IMR-90 (cell line): ENCODE results near the gene PTCD2. TPM values are rescaled to one million over a fixed set of nuclear protein-coding genes. Genes with fewer than 3 reads are reported as not detected.

ENCODE experiments used
- ATAC-seq: fragments of 200-7000 bp; cut with Tn5 transposase; 2 replicates; pipeline ENCODE4 v1.9.1; 2020; ENCODE audit warnings: low read depth, mild to moderate bottlenecking, moderate library complexity
- BruUV-seq: library from RNA; stranded (reverse); fragments of 400-500 nt; replicated peaks from 2 replicates; lab custom pipeline; 2021; lab: Mats Ljungman, UMichigan
- CTCF ChIA-PET: fragments of 300-600 bp; formaldehyde crosslinking; extraction: SDS; loops from one replicate; lab custom pipeline; 2021; ENCODE audit warnings: antibody characterized with exemption; lab: Yijun Ruan, JAX
- POLR2A ChIA-PET: fragments of 300-600 bp; sonication (Branson Sonifier 250); formaldehyde crosslinking; loops from one replicate; lab custom pipeline; 2022; ENCODE audit warnings: antibody characterized with exemption; ENCODE audit not compliant: unreplicated experiment; lab: Charles Lee
- DNase-seq: peaks from one replicate; pipeline ENCODE4 v3.0.0; 2013
- H2AFZ ChIP-seq: replicated peaks from 2 replicates; pipeline ENCODE3; 2013; ENCODE audit warnings: low read length, mild to moderate bottlenecking; ENCODE audit not compliant: poor library complexity
- H2AK5ac ChIP-seq: 2 replicates; pipeline ENCODE4 v1.6.1; 2013; ENCODE audit warnings: low read depth, low read length, inconsistent platforms
- H2AK9ac ChIP-seq: replicated peaks from 2 replicates; pipeline ENCODE3; 2013; ENCODE audit warnings: mild to moderate bottlenecking, low read depth, low read length, moderate library complexity; ENCODE audit not compliant: poor library complexity
- H2BK120ac ChIP-seq: 2 replicates; pipeline ENCODE4 v1.6.1; 2013; ENCODE audit warnings: low read depth, low read length, inconsistent platforms
- H2BK15ac ChIP-seq: 3 replicates; pipeline ENCODE4 v1.6.1; 2013; ENCODE audit warnings: low read depth, low read length, inconsistent platforms
- H2BK20ac ChIP-seq: 2 replicates; pipeline ENCODE4 v1.6.1; 2013; ENCODE audit warnings: low read depth, mild to moderate bottlenecking, inconsistent platforms, low read length, moderate library complexity
- H2BK5ac ChIP-seq: 2 replicates; pipeline ENCODE4 v1.6.1; 2013; ENCODE audit warnings: mild to moderate bottlenecking, low read depth, low read length, inconsistent platforms; ENCODE audit not compliant: poor library complexity, severe bottlenecking
- H3K14ac ChIP-seq: replicated peaks from 2 replicates; pipeline ENCODE4 v1.6.1; 2013; ENCODE audit warnings: low read depth, low read length, inconsistent platforms
- H3K18ac ChIP-seq: 2 replicates; pipeline ENCODE4 v1.6.1; 2013; ENCODE audit warnings: low read depth, low read length, control low read depth
- H3K23ac ChIP-seq: 2 replicates; pipeline ENCODE4 v1.6.1; 2013; ENCODE audit warnings: low read depth, low read length, inconsistent platforms
- H3K27ac ChIP-seq: 2 replicates; pipeline ENCODE4 v1.5.1; 2013; ENCODE audit warnings: mild to moderate bottlenecking, control low read depth, low read length; ENCODE audit not compliant: insufficient read depth
- H3K27me3 ChIP-seq: 2 replicates; pipeline ENCODE4 v1.6.1; 2013; ENCODE audit warnings: low read length; ENCODE audit not compliant: control insufficient read depth, insufficient read depth
- H3K36me3 ChIP-seq: 2 replicates; pipeline ENCODE4 v1.6.1; 2013; ENCODE audit warnings: low read length, mixed read lengths; ENCODE audit not compliant: control insufficient read depth, insufficient read depth
- H3K4ac ChIP-seq: 2 replicates; pipeline ENCODE4 v1.6.1; 2013; ENCODE audit warnings: low read depth, low read length, inconsistent platforms
- H3K4me1 ChIP-seq: 2 replicates; pipeline ENCODE4 v1.6.1; 2013; ENCODE audit warnings: low read length, mixed read lengths; ENCODE audit not compliant: control insufficient read depth, insufficient read depth
- H3K4me2 ChIP-seq: 2 replicates; pipeline ENCODE4 v1.6.1; 2013; ENCODE audit warnings: low read depth, mild to moderate bottlenecking, control low read depth, low read length, moderate library complexity
- H3K4me3 ChIP-seq: 2 replicates; pipeline ENCODE4 v1.5.1; 2013; ENCODE audit warnings: low read depth, mild to moderate bottlenecking, control low read depth, low read length, moderate library complexity; ENCODE audit not compliant: insufficient read depth
- H3K56ac ChIP-seq: 2 replicates; pipeline ENCODE4 v1.6.1; 2013; ENCODE audit warnings: low read length, inconsistent platforms; ENCODE audit not compliant: insufficient read depth; ENCODE audit errors: extremely low read depth
- H3K79me1 ChIP-seq, 2 experiments: 2 replicates each; pipeline ENCODE4 v1.6.1; 2013; ENCODE audit warnings: low read length in 2 of 2, inconsistent platforms in 1 of 2, low read depth in 1 of 2
- H3K9ac ChIP-seq: 2 replicates; pipeline ENCODE4 v1.6.1; 2013; ENCODE audit warnings: low read depth, low read length, control low read depth
- H3K9me1 ChIP-seq: 2 replicates; pipeline ENCODE4 v1.6.1; 2013; ENCODE audit warnings: low read length, inconsistent platforms; ENCODE audit not compliant: insufficient read depth
- H3K9me3 ChIP-seq: 2 replicates; pipeline ENCODE4 v1.6.1; 2013; ENCODE audit warnings: low read length; ENCODE audit not compliant: control insufficient read depth, insufficient read depth
- H4K20me1 ChIP-seq: 2 replicates; pipeline ENCODE4 v1.6.1; 2013; ENCODE audit warnings: low read length, inconsistent platforms; ENCODE audit not compliant: insufficient read depth
- H4K5ac ChIP-seq: 2 replicates; pipeline ENCODE4 v1.6.1; 2013; ENCODE audit warnings: mild to moderate bottlenecking, low read depth, low read length, control low read depth
- H4K8ac ChIP-seq, 2 experiments: 2 replicates each; pipeline ENCODE4 v1.6.1; 2013; ENCODE audit warnings: low read depth in 2 of 2, low read length in 2 of 2, control low read depth in 1 of 2, inconsistent platforms in 1 of 2
- H4K91ac ChIP-seq: 2 replicates; pipeline ENCODE4 v1.6.1; 2013; ENCODE audit warnings: low read depth, low read length, inconsistent platforms; ENCODE audit not compliant: insufficient read depth
- FOS ChIP-seq: fragments of 150-350 bp; IDR thresholded peaks from 2 replicates; pipeline ENCODE4 v1.6.1; 2016; ENCODE audit warnings: low read depth, low read length
- MAFK ChIP-seq: IDR thresholded peaks from 2 replicates; pipeline ENCODE4 v1.6.1; 2012; ENCODE audit warnings: low read depth, low read length, improper control_type of control experiment
- MXI1 ChIP-seq: IDR thresholded peaks from 2 replicates; pipeline ENCODE4 v1.6.1; 2012; ENCODE audit warnings: low read depth, mild to moderate bottlenecking, low read length, moderate library complexity, borderline replicate concordance
- RAD21 ChIP-seq: IDR thresholded peaks from 2 replicates; pipeline ENCODE4 v1.6.1; 2012; ENCODE audit warnings: low read length, improper control_type of control experiment
- SMC3 ChIP-seq: fragments of 150-350 bp; IDR thresholded peaks from 2 replicates; pipeline ENCODE4 v1.6.1; 2016; ENCODE audit warnings: low read depth, mild to moderate bottlenecking, antibody characterized with exemption, low read length, moderate library complexity
- WGBS, 2 experiments: methylation state at CpG; one replicate each; pipeline versions ENCODE4 v1.1.5 to v1.1.7; 2013; ENCODE audit warnings: missing lambda C conversion rate in 2 of 2; ENCODE audit not compliant: insufficient read length in 1 of 2; ENCODE audit errors: extremely low coverage in 2 of 2; 5-methylcytosine and 5-hydroxymethylcytosine counted together
- dilution Hi-C: fragments of 300-500 bp; cut with HindIII; formaldehyde crosslinking; loops from one replicate; pipeline ENCODE4 v1.14.3; 2018; ENCODE audit warnings: low sequenced_read_pairs; ENCODE audit not compliant: unreplicated experiment
- in situ Hi-C: fragments of 300-500 bp; cut with MboI; formaldehyde crosslinking; loops from 3 replicates; pipeline ENCODE4 v1.14.3; 2019; ENCODE audit warnings: low sequenced_read_pairs, inconsistent platforms, mixed read lengths
- intact Hi-C: fragments of 100-400 bp; cut with micrococcal nuclease; formaldehyde crosslinking; loops from 2 replicates; pipeline ENCODE4 v1.10.0; 2022
- polyA plus RNA-seq, 3 experiments: library from polyadenylated mRNA; depleted of rRNA; stranded (reverse); fragments of >200 nt; gene quantifications; 2 replicates each; pipeline ENCODE4 v1.2.3, GENCODE V29; 2012; ENCODE audit warnings: low replicate concordance in 1 of 3
- total RNA-seq: library from RNA; depleted of rRNA; stranded (reverse); fragments of >200 nt; gene quantifications from 2 replicates; pipeline ENCODE4 v1.2.3, GENCODE V29; 2012
- TF ChIP-seq, protein P1 (sequence below): conservative IDR thresholded peaks from 2 replicates; pipeline ENCODE4 v1.5.1; 2012; ENCODE audit warnings: mild to moderate bottlenecking, low read depth, low read length, improper control_type of control experiment

PTCD2 gene
- total and polyA plus RNA-seq, 2 of the 4 experiments (the other 2 are of a cell fraction) = 6.5 to 9.9 TPM

- peak overlapping the region; percentile 78 for H2BK120ac ChIP-seq
- DNase-seq (peak; percentile 80), ATAC-seq (peak; percentile 78)
- peak overlapping the region; percentile 8; the same call in 2 of the 3 replicates for H2BK15ac ChIP-seq
- no peak overlapping the region for H3K4me2 ChIP-seq
- H3K4ac ChIP-seq = peak overlapping the region; percentile 71; the same call in 1 of the 2 replicates
- no peak overlapping the region for H3K4me3 ChIP-seq
- dilution Hi-C loops (no loop called here), intact Hi-C loops (loop anchor here (1.0 to 10.0 kb wide), 4 partner anchors 158 to 478 kb away; no protein-coding TSS in a partner anchor), in situ Hi-C loops (loop anchor here (5.0 to 25.0 kb wide), 2 partner anchors 146 to 451 kb away; partner anchors contain the start of genes TNPO1 and ZNF366)
- peak overlapping the region; percentile 77; the same call in 1 of the 2 replicates for H3K14ac ChIP-seq
- H3K18ac ChIP-seq = peak overlapping the region; percentile 10; the same call in 1 of the 2 replicates
- TF ChIP-seq SMC3 (peak; percentile 91), MAFK (no peak), RAD21 (peak; percentile 80), FOS (no peak), MXI1 (no peak)
- TF ChIP-seq, protein P1, sequence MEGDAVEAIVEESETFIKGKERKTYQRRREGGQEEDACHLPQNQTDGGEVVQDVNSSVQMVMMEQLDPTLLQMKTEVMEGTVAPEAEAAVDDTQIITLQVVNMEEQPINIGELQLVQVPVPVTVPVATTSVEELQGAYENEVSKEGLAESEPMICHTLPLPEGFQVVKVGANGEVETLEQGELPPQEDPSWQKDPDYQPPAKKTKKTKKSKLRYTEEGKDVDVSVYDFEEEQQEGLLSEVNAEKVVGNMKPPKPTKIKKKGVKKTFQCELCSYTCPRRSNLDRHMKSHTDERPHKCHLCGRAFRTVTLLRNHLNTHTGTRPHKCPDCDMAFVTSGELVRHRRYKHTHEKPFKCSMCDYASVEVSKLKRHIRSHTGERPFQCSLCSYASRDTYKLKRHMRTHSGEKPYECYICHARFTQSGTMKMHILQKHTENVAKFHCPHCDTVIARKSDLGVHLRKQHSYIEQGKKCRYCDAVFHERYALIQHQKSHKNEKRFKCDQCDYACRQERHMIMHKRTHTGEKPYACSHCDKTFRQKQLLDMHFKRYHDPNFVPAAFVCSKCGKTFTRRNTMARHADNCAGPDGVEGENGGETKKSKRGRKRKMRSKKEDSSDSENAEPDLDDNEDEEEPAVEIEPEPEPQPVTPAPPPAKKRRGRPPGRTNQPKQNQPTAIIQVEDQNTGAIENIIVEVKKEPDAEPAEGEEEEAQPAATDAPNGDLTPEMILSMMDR = peak; percentile 81
- H4K91ac ChIP-seq = peak overlapping the region; percentile 43
- peaks cover 0 to 6% of the 10 kb centered on the region in 2 experiments; a peak in 3 of 4 replicates for H3K79me1 ChIP-seq
- H2BK20ac ChIP-seq = peak overlapping the region; percentile 93
- no peak overlapping the region for H3K56ac ChIP-seq
- no peak overlapping the region for H3K9ac ChIP-seq
- ChIA-PET POLR2A (no interaction called here), CTCF (interaction anchor here (0.5 to 2.3 kb wide), 8 partner anchors 9 to 157 kb away, joined by 3 to 24 read pairs (median 3); no protein-coding TSS in a partner anchor)
- H3K9me3 ChIP-seq = no peaks in the 10 kb centered on the region
- peak overlapping the region; percentile 79; the same call in 1 of the 2 replicates for H2AK5ac ChIP-seq
- peak overlapping the region; percentile 60 for H2BK5ac ChIP-seq
- H4K8ac ChIP-seq = peak overlapping the region in 1 of 2 experiments; percentile 89; a peak in 2 of 4 replicates
- 17% methylated on average over 3 of the region's 7 CpGs; no CpG with 5 or more reads in 1 of the 2 experiments for WGBS, 2 experiments
- H3K4me1 ChIP-seq = peaks cover 10% of the 10 kb centered on the region
- H3K23ac ChIP-seq = no peak overlapping the region
- H3K36me3 ChIP-seq = no peaks in the 10 kb centered on the region
- no TSS peak for BruUV-seq
- no peak overlapping the region for H3K27ac ChIP-seq
- H3K9me1 ChIP-seq = peaks cover 8% of the 10 kb centered on the region
- H2AFZ ChIP-seq = no peak overlapping the region
- no peaks in the 10 kb centered on the region for H4K20me1 ChIP-seq
- no peaks in the 10 kb centered on the region for H3K27me3 ChIP-seq
- no peak overlapping the region for H4K5ac ChIP-seq
- H2AK9ac ChIP-seq = no peak overlapping the region
Observed at GRCh38 chr5:72366324-72366976, 46.3 kb downstream of the PTCD2 start.
